Stimulated activated CD8-positive, alpha-beta memory T cell treated with anti-CD3 and anti-CD28 coated beads, Interleukin-2, amount 100 ng/mL, for 48 hours (primary cell): ENCODE measurements around the gene SOX13.
"Not testable (repeated sequence)": the region's sequence is repeated elsewhere in the genome, so short reads cannot be mapped to it uniquely, and the experiment has no call there.

Experiments
- DNase-seq, 2 donors: peaks; one replicate each; pipeline ENCODE4 v3.0.0-alpha.2; 2020; ENCODE audit warnings: low read depth in 2 of 2

The SOX13 gene

GRCh38 chr1:204072931-204073836 lies at the start of gene SOX13:
Gene SOX13 (plus strand): TSS chr1:204073115. CDS start chr1:204112916, 39,801 bp downstream.
- DNase-seq, result no peak

GRCh38 chr1:204025917-204026707 lies 46.8 kb upstream of the SOX13 start:
- no peak for DNase-seq

- no peak for DNase-seq
Measured at GRCh38 chr1:204027446-204027845, 45.5 kb upstream of the SOX13 start.

GRCh38 chr1:204029016-204029415 lies 43.9 kb upstream of the SOX13 start:
- no peak for DNase-seq

GRCh38 chr1:204031098-204031710 lies 41.7 kb upstream of the SOX13 start:
- no peak for DNase-seq

GRCh38 chr1:204032642-204033235 lies 40.2 kb upstream of the SOX13 start:
- DNase-seq, result no peak

GRCh38 chr1:204033306-204033705 lies 39.6 kb upstream of the SOX13 start:
- DNase-seq, result no peak

GRCh38 chr1:204036882-204037655 lies 35.8 kb upstream of the SOX13 start:
- no peak for DNase-seq

GRCh38 chr1:204041232-204041767 lies 31.6 kb upstream of the SOX13 start:
- no peak for DNase-seq

- no peak for DNase-seq
Measured at GRCh38 chr1:204041803-204042505, 31.0 kb upstream of the SOX13 start.

GRCh38 chr1:204042516-204042915 lies 30.4 kb upstream of the SOX13 start:
- DNase-seq, result no peak

GRCh38 chr1:204043680-204044079 lies 29.2 kb upstream of the SOX13 start:
- DNase-seq, result no peak

- DNase-seq, result no peak
Measured at GRCh38 chr1:204044448-204044847, 28.5 kb upstream of the SOX13 start.

- no peak for DNase-seq
Measured at GRCh38 chr1:204045430-204045829, 27.5 kb upstream of the SOX13 start.

GRCh38 chr1:204046346-204046745 lies 26.6 kb upstream of the SOX13 start:
- DNase-seq, result no peak

GRCh38 chr1:204048796-204049195 lies 24.1 kb upstream of the SOX13 start:
- not testable (repeated sequence) for DNase-seq

GRCh38 chr1:204051258-204051657 lies 21.7 kb upstream of the SOX13 start:
- DNase-seq, result no peak

- DNase-seq, result no peak
Measured at GRCh38 chr1:204051718-204052117, 21.2 kb upstream of the SOX13 start.

- DNase-seq, result no peak
Measured at GRCh38 chr1:204053893-204054292, 19.0 kb upstream of the SOX13 start.

GRCh38 chr1:204059970-204060369 lies 12.9 kb upstream of the SOX13 start:
- DNase-seq, result no peak
